Measurements from ENCODE around the gene MLN. TPM values are rescaled to one million over a fixed set of nuclear protein-coding genes. Genes with fewer than 3 reads are reported as not detected.
"Not testable (repeated sequence)": the region's sequence is repeated elsewhere in the genome, so short reads cannot be mapped to it uniquely, and the experiment has no call there.

MLN gene
- polyA plus RNA-seq, 1 donor from 2014 or later, result not detected

DNA sequence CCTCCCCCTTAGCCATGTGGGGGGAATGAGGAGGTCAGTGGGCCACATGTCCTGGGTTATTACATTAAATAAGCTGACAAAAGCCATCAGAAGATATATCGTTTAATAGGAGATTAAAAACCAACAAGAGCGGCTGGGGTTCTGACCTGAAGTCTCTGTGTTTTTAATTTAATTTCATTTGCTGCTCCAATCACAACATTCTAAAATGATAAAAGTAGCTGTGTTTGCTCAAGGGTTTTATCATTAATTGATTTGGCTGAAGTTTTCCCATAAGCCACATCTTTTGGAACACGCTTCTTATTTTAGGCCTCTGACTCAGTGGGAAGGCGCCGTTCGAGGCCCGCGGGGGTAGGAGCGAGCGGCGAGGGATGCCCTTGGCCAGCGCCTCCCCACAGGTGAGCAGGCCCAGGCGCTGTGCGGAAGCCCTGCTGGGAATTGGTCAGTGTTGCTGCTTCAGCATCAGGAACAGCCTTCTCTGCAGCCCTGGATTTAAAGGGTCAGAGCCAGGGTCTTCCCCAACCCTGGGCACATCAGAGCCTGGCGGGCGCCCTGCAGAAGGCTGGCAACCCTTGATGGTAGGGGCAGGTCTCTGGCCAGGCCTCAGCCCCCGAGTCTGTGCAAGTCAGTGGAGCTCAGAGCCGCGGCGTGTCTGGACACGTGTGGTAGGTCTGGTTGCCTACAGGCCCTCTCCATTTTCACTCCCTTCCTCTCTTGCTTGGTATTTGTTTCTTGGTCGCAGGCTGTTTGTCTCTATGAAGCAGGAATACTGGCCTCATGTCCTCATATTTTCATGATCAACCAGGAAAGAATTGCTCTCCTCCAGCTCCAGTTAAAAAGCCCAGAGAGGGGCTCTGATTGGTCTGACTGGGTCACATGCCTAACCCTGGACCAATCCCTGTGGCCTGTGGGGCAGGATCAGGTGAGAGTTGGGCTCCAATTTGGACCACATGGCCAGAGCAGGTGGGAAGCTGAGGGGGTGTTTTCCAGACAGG lies 30.9 kb upstream of the MLN start:
- Histone ChIP-seq H3K4me2 (ENCODE audit: low read length) (no peak overlapping the region), H3K27me3 (ENCODE audit: insufficient read depth, low read depth, low read length) (no peaks in the 10 kb centered on the region), H3K79me2 (replicated peaks; ENCODE audit: insufficient read depth, low read length) (no peaks in the 10 kb centered on the region), H3K9me3 (ENCODE audit: low read length) (no peaks in the 10 kb centered on the region), H3K9me2 (ENCODE audit: insufficient read depth, low read length) (no peaks in the 10 kb centered on the region), H3K9ac (ENCODE audit: low read length) (no peak overlapping the region), H3K36me3 (ENCODE audit: insufficient read depth, low read length) (no peaks in the 10 kb centered on the region), H3K4me3 (ENCODE audit: low read length) (no peak overlapping the region), H3K27ac (ENCODE audit: low read length) (no peak overlapping the region), H3F3A (ENCODE audit: insufficient read depth, low read length, poor library complexity, severe bottlenecking) (no peaks in the 10 kb centered on the region), H4K20me1 (ENCODE audit: insufficient read depth) (no peaks in the 10 kb centered on the region), H2AFZ (ENCODE audit: low read depth, low read length) (no peak overlapping the region)
- TF ChIP-seq TAF1 (IDR thresholded peaks at IDR 0.05; ENCODE audit: low read depth) (no peak), CTCF (IDR thresholded peaks at IDR 0.05; ENCODE audit: poor library complexity, severe bottlenecking) (no peak), EP300 (conservative IDR thresholded peaks at IDR 0.05; ENCODE audit: poor library complexity, severe bottlenecking) (no peak), SMC3 (conservative IDR thresholded peaks at IDR 0.05; ENCODE audit: poor library complexity) (no peak), POLR2AphosphoS5 (IDR thresholded peaks at IDR 0.05) (no peak), MXI1 (conservative IDR thresholded peaks at IDR 0.05; ENCODE audit: poor library complexity, severe bottlenecking) (no peak), RAD21 (conservative IDR thresholded peaks at IDR 0.05) (no peak), EZH2 (IDR thresholded peaks at IDR 0.05; ENCODE audit: borderline replicate concordance, insufficient read depth, low read length, poor library complexity, severe bottlenecking) (no peak)
- TF ChIP-seq, protein P1, sequence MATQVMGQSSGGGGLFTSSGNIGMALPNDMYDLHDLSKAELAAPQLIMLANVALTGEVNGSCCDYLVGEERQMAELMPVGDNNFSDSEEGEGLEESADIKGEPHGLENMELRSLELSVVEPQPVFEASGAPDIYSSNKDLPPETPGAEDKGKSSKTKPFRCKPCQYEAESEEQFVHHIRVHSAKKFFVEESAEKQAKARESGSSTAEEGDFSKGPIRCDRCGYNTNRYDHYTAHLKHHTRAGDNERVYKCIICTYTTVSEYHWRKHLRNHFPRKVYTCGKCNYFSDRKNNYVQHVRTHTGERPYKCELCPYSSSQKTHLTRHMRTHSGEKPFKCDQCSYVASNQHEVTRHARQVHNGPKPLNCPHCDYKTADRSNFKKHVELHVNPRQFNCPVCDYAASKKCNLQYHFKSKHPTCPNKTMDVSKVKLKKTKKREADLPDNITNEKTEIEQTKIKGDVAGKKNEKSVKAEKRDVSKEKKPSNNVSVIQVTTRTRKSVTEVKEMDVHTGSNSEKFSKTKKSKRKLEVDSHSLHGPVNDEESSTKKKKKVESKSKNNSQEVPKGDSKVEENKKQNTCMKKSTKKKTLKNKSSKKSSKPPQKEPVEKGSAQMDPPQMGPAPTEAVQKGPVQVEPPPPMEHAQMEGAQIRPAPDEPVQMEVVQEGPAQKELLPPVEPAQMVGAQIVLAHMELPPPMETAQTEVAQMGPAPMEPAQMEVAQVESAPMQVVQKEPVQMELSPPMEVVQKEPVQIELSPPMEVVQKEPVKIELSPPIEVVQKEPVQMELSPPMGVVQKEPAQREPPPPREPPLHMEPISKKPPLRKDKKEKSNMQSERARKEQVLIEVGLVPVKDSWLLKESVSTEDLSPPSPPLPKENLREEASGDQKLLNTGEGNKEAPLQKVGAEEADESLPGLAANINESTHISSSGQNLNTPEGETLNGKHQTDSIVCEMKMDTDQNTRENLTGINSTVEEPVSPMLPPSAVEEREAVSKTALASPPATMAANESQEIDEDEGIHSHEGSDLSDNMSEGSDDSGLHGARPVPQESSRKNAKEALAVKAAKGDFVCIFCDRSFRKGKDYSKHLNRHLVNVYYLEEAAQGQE (IDR thresholded peaks at IDR 0.05; ENCODE audit: borderline replicate concordance), result no peak

GRCh38 chr6:33833599-33833998 lies 29.8 kb upstream of the MLN start:
- no peaks in the 10 kb centered on the region for H4K20me1 ChIP-seq (ENCODE audit: insufficient read depth)
- no peaks in the 10 kb centered on the region for H3K9me3 ChIP-seq (ENCODE audit: low read length)

GRCh38 chr6:33832831-33833230 lies 29.0 kb upstream of the MLN start:
- H3K9me2 ChIP-seq (ENCODE audit: insufficient read depth, low read length); H3K4me2 ChIP-seq (ENCODE audit: low read length); H3K27me3 ChIP-seq (ENCODE audit: insufficient read depth, low read depth, low read length); H4K20me1 ChIP-seq (ENCODE audit: insufficient read depth); H3K9me3 ChIP-seq (ENCODE audit: low read length); H3K9ac ChIP-seq (ENCODE audit: low read length); H3K27ac ChIP-seq (ENCODE audit: low read length); H3K79me2 ChIP-seq (replicated peaks; ENCODE audit: insufficient read depth, low read length); H2AFZ ChIP-seq (ENCODE audit: low read depth, low read length); H3F3A ChIP-seq (ENCODE audit: insufficient read depth, low read length, poor library complexity, severe bottlenecking); H3K4me3 ChIP-seq (ENCODE audit: low read length); H3K36me3 ChIP-seq (ENCODE audit: insufficient read depth, low read length): not testable (repeated sequence)

More at GRCh38 chr6:33833599-33833998, 29.8 kb upstream of the MLN start:
- Histone ChIP-seq H3K79me2 (replicated peaks; ENCODE audit: insufficient read depth, low read length) (no peaks in the 10 kb centered on the region), H3K9ac (ENCODE audit: low read length) (no peak overlapping the region), H3K4me2 (ENCODE audit: low read length) (no peak overlapping the region), H3K27me3 (ENCODE audit: insufficient read depth, low read depth, low read length) (no peaks in the 10 kb centered on the region), H3K9me2 (ENCODE audit: insufficient read depth, low read length) (no peaks in the 10 kb centered on the region), H3K27ac (ENCODE audit: low read length) (no peak overlapping the region), H3K36me3 (ENCODE audit: insufficient read depth, low read length) (no peaks in the 10 kb centered on the region), H2AFZ (ENCODE audit: low read depth, low read length) (no peak overlapping the region), H3K4me3 (ENCODE audit: low read length) (no peak overlapping the region), H3F3A (ENCODE audit: insufficient read depth, low read length, poor library complexity, severe bottlenecking) (no peaks in the 10 kb centered on the region)
- TF ChIP-seq EZH2 (IDR thresholded peaks at IDR 0.05; ENCODE audit: borderline replicate concordance, insufficient read depth, low read length, poor library complexity, severe bottlenecking) (no peak), TAF1 (IDR thresholded peaks at IDR 0.05; ENCODE audit: low read depth) (no peak)

GRCh38 chr6:33831725-33832124 lies 27.9 kb upstream of the MLN start:
- not testable (repeated sequence) for H3F3A ChIP-seq (ENCODE audit: insufficient read depth, low read length, poor library complexity, severe bottlenecking); H3K4me3 ChIP-seq (ENCODE audit: low read length); H3K9me3 ChIP-seq (ENCODE audit: low read length); H3K9me2 ChIP-seq (ENCODE audit: insufficient read depth, low read length); H2AFZ ChIP-seq (ENCODE audit: low read depth, low read length); H3K4me2 ChIP-seq (ENCODE audit: low read length); H3K27me3 ChIP-seq (ENCODE audit: insufficient read depth, low read depth, low read length); H3K79me2 ChIP-seq (replicated peaks; ENCODE audit: insufficient read depth, low read length); H3K36me3 ChIP-seq (ENCODE audit: insufficient read depth, low read length); H3K9ac ChIP-seq (ENCODE audit: low read length); H4K20me1 ChIP-seq (ENCODE audit: insufficient read depth); H3K27ac ChIP-seq (ENCODE audit: low read length)

All from neural cell (in vitro differentiated cells).